ENCODE data around the gene TCF7L2.

Gene TCF7L2

DNA sequence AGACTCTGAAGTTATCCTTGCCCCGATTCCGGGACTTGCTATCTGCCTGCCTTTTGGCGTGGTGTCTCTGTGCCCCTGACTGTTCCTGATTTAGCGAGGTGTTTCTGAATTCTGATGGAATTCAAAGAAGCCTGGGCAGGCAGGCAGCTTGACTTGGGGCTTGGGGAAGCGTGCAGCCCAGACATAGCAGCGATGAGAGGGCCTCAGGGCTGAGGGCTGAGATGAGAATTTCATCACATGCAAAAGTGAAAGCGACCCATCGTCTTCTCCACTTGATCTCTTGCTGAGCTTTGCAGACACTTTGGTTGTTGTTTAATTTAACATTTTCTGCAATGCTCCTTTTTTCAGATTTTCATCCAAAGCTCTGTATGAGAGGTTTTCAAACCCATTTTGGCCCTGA lies 57.8 kb downstream of the TCF7L2 start:
- H3K9me3 ChIP-seq (ENCODE audit: control insufficient read depth, insufficient read depth, low read length): no peaks in the 10 kb centered on the region
- H3K4me3 ChIP-seq (ENCODE audit: low read length): no peak overlapping the region
- no peaks in the 10 kb centered on the region for H3K4me1 ChIP-seq (ENCODE audit: control insufficient read depth, low read length)
- H3F3A ChIP-seq (ENCODE audit: control insufficient read depth, insufficient read depth): no peaks in the 10 kb centered on the region
- no peaks in the 10 kb centered on the region for H3K36me3 ChIP-seq (ENCODE audit: control insufficient read depth, low read length)
- 0 out of 2 replicates have a peak, but pooled peaks cover 4% of the 10 kb centered on the region for H4K20me1 ChIP-seq (ENCODE audit: control insufficient read depth, insufficient read depth, low read depth, low read length)
- no peaks in the 10 kb centered on the region for H3K27me3 ChIP-seq (ENCODE audit: control insufficient read depth, low read length)
- no peak overlapping the region for H3K4me2 ChIP-seq (ENCODE audit: low read length)
- no peaks in the 10 kb centered on the region for H3K79me2 ChIP-seq (ENCODE audit: control insufficient read depth, low read length)
- TF ChIP-seq EZH2phosphoT487 (IDR thresholded peaks at IDR 0.05; ENCODE audit: borderline replicate concordance, low read length): no peak
- TF ChIP-seq, protein P1, sequence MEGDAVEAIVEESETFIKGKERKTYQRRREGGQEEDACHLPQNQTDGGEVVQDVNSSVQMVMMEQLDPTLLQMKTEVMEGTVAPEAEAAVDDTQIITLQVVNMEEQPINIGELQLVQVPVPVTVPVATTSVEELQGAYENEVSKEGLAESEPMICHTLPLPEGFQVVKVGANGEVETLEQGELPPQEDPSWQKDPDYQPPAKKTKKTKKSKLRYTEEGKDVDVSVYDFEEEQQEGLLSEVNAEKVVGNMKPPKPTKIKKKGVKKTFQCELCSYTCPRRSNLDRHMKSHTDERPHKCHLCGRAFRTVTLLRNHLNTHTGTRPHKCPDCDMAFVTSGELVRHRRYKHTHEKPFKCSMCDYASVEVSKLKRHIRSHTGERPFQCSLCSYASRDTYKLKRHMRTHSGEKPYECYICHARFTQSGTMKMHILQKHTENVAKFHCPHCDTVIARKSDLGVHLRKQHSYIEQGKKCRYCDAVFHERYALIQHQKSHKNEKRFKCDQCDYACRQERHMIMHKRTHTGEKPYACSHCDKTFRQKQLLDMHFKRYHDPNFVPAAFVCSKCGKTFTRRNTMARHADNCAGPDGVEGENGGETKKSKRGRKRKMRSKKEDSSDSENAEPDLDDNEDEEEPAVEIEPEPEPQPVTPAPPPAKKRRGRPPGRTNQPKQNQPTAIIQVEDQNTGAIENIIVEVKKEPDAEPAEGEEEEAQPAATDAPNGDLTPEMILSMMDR (IDR thresholded peaks at IDR 0.05; ENCODE audit: low read depth, low read length, poor library complexity, severe bottlenecking): no peak
- no peaks in the 10 kb centered on the region for H3K9me2 ChIP-seq (replicated peaks; ENCODE audit: control insufficient read depth, low read length)
- H3K27ac ChIP-seq (ENCODE audit: low read depth, low read length): no peak overlapping the region

DNA sequence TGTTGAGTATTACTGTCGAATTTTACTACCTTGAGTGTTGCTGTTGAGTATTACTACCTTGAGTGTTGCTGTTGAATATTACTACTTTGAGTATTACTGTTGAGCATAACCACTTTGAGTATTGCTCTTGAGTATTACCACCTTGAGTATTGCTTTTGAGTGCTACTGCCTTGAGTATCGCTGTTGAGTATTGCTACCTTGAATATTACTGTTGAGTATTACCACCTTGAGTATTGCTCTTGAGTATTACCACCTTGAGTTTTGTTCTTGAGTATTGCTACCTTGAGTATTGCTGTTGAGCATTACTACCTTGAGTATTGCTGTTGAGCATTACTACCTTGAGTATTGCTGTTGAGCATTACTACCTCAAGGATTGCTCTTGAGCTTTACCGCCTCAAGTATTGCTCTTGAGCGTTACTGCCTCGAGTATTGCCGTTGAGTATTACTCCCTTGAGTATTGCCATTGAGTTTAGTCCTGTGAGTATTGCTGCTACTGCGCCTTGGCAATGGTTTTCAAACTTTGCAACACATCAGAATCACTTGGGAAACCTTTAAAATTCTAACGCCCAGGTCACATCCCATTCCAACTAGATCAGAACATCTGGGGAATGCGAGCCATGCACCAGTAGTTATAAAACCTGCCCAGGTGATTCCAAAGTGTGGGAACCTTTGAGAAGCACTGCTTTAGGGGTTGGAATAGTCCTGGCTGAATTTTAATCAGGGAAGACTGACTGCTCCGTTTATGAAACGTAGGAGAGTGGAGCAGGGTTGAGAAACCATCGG lies 61.7 kb downstream of the TCF7L2 start:
- no peak overlapping the region for H3K4me3 ChIP-seq (ENCODE audit: low read length)
- no peak overlapping the region for H3K4me2 ChIP-seq (ENCODE audit: low read length)
- H3K27ac ChIP-seq (ENCODE audit: low read depth, low read length): no peak overlapping the region
- H3K79me2 ChIP-seq (ENCODE audit: control insufficient read depth, low read length): no peaks in the 10 kb centered on the region
- H3F3A ChIP-seq (ENCODE audit: control insufficient read depth, insufficient read depth): no peaks in the 10 kb centered on the region
- TF ChIP-seq EZH2phosphoT487 (IDR thresholded peaks at IDR 0.05; ENCODE audit: borderline replicate concordance, low read length): no peak
- TF ChIP-seq, protein P1 (IDR thresholded peaks at IDR 0.05; ENCODE audit: low read depth, low read length, poor library complexity, severe bottlenecking): no peak
- H3K27me3 ChIP-seq (ENCODE audit: control insufficient read depth, low read length): no peaks in the 10 kb centered on the region
- H3K36me3 ChIP-seq (ENCODE audit: control insufficient read depth, low read length): no peaks in the 10 kb centered on the region
- no peaks in the 10 kb centered on the region for H3K4me1 ChIP-seq (ENCODE audit: control insufficient read depth, low read length)
- H4K20me1 ChIP-seq (ENCODE audit: control insufficient read depth, insufficient read depth, low read depth, low read length): no peaks in the 10 kb centered on the region
- H3K9me2 ChIP-seq (replicated peaks; ENCODE audit: control insufficient read depth, low read length): no peaks in the 10 kb centered on the region
- H3K9me3 ChIP-seq (ENCODE audit: control insufficient read depth, insufficient read depth, low read length): no peaks in the 10 kb centered on the region

GRCh38 chr10:113015201-113015600 lies 65.2 kb downstream of the TCF7L2 start:
- Histone ChIP-seq H3K9me3 (ENCODE audit: control insufficient read depth, insufficient read depth, low read length) (no peaks in the 10 kb centered on the region), H3K4me2 (ENCODE audit: low read length) (no peak overlapping the region), H3F3A (ENCODE audit: control insufficient read depth, insufficient read depth) (no peaks in the 10 kb centered on the region), H3K9me2 (replicated peaks; ENCODE audit: control insufficient read depth, low read length) (no peaks in the 10 kb centered on the region), H3K4me3 (ENCODE audit: low read length) (no peak overlapping the region), H3K4me1 (ENCODE audit: control insufficient read depth, low read length) (no peaks in the 10 kb centered on the region), H4K20me1 (ENCODE audit: control insufficient read depth, insufficient read depth, low read depth, low read length) (no peaks in the 10 kb centered on the region; the same call in 1 of the 2 replicates), H3K79me2 (ENCODE audit: control insufficient read depth, low read length) (no peaks in the 10 kb centered on the region), H3K27me3 (ENCODE audit: control insufficient read depth, low read length) (no peaks in the 10 kb centered on the region), H3K36me3 (ENCODE audit: control insufficient read depth, low read length) (no peaks in the 10 kb centered on the region), H3K27ac (ENCODE audit: low read depth, low read length) (no peak overlapping the region)
- no peak for TF ChIP-seq EZH2phosphoT487 (IDR thresholded peaks at IDR 0.05; ENCODE audit: borderline replicate concordance, low read length)
- TF ChIP-seq, protein P1 (IDR thresholded peaks at IDR 0.05; ENCODE audit: low read depth, low read length, poor library complexity, severe bottlenecking): no peak

All from DOHH2 (cell line).